ENCODE data around the gene PRRG2. TPM values are rescaled to one million over a fixed set of nuclear protein-coding genes. Genes with fewer than 3 reads are reported as not detected.

Gene PRRG2
- total RNA-seq, 4 donors from 2014 or later = 13.8 to 21.2 (median 16.7) TPM

GRCh38 chr19:49596954-49597702 lies 16.0 kb downstream of the PRRG2 start:
- Histone ChIP-seq H3K4me3 (no peak overlapping the region), H3K9me3 (no peaks in the 10 kb centered on the region), H3K27me3 (no peaks in the 10 kb centered on the region), H3K4me1 (peaks cover 24% of the 10 kb centered on the region), H3K27ac (no peak overlapping the region), H3K36me3 (peaks cover 77% of the 10 kb centered on the region)
- no peak for DNase-seq (ENCODE audit: low spot score in 2 of 2)
- no peak for TF ChIP-seq POLR2A (IDR thresholded peaks at IDR 0.05)
- no peak for TF ChIP-seq CTCF (IDR thresholded peaks at IDR 0.05)
- no peak for TF ChIP-seq EP300 (IDR thresholded peaks at IDR 0.05)
- no peak for TF ChIP-seq POLR2AphosphoS5 (IDR thresholded peaks at IDR 0.05)
- WGBS = 96% methylated on average over 33 of the region's 65 CpGs

GRCh38 chr19:49597703-49597974 lies 16.5 kb downstream of the PRRG2 start:
- H3K9me3 ChIP-seq = no peaks in the 10 kb centered on the region
- H3K4me3 ChIP-seq = no peak overlapping the region
- peaks cover 82% of the 10 kb centered on the region for H3K36me3 ChIP-seq
- peaks cover 18% of the 10 kb centered on the region for H3K4me1 ChIP-seq
- H3K27ac ChIP-seq = no peak overlapping the region
- 94% methylated on average over 29 of the region's 29 CpGs for WGBS
- no peaks in the 10 kb centered on the region for H3K27me3 ChIP-seq
- TF ChIP-seq POLR2AphosphoS5 (IDR thresholded peaks at IDR 0.05) (no peak), CTCF (IDR thresholded peaks at IDR 0.05) (no peak)
- no peak for DNase-seq (ENCODE audit: low spot score in 2 of 2)

GRCh38 chr19:49599378-49600295 lies 18.5 kb downstream of the PRRG2 start:
- no peak for TF ChIP-seq POLR2A (IDR thresholded peaks at IDR 0.05)
- no peak for TF ChIP-seq EP300 (IDR thresholded peaks at IDR 0.05)
- TF ChIP-seq POLR2AphosphoS5 (IDR thresholded peaks at IDR 0.05) = no peak
- TF ChIP-seq CTCF (IDR thresholded peaks at IDR 0.05) = no peak
- 85% methylated on average over 11 of the region's 26 CpGs for WGBS
- Histone ChIP-seq H3K36me3 (peaks cover 95% of the 10 kb centered on the region), H3K27ac (no peak overlapping the region), H3K9me3 (no peaks in the 10 kb centered on the region), H3K4me1 (no peaks in the 10 kb centered on the region), H3K4me3 (no peak overlapping the region), H3K27me3 (no peaks in the 10 kb centered on the region)
- DNase-seq (ENCODE audit: low spot score in 2 of 2) = no peak

- Histone ChIP-seq H3K4me3 (no peak overlapping the region), H3K27ac (no peak overlapping the region), H3K9me3 (no peaks in the 10 kb centered on the region), H3K4me1 (no peaks in the 10 kb centered on the region), H3K36me3 (peaks cover 90% of the 10 kb centered on the region), H3K27me3 (no peaks in the 10 kb centered on the region)
- TF ChIP-seq POLR2A (IDR thresholded peaks at IDR 0.05) = no peak
- no peak for TF ChIP-seq EP300 (IDR thresholded peaks at IDR 0.05)
- TF ChIP-seq CTCF (IDR thresholded peaks at IDR 0.05) = no peak
- TF ChIP-seq POLR2AphosphoS5 (IDR thresholded peaks at IDR 0.05) = no peak
- no peak for DNase-seq (ENCODE audit: low spot score in 2 of 2)
- 95% methylated on average over 38 of the region's 38 CpGs for WGBS
Observed at GRCh38 chr19:49601482-49602038, 20.4 kb downstream of the PRRG2 start.

- H3K4me3 ChIP-seq = no peak overlapping the region
- H3K9me3 ChIP-seq = no peaks in the 10 kb centered on the region
- no peak for TF ChIP-seq CTCF (IDR thresholded peaks at IDR 0.05)
- no peak for TF ChIP-seq EP300 (IDR thresholded peaks at IDR 0.05)
- no peak for TF ChIP-seq POLR2A (IDR thresholded peaks at IDR 0.05)
- TF ChIP-seq POLR2AphosphoS5 (IDR thresholded peaks at IDR 0.05) = no peak
- H3K36me3 ChIP-seq = peaks cover 85% of the 10 kb centered on the region
- no peaks in the 10 kb centered on the region for H3K4me1 ChIP-seq
- H3K27ac ChIP-seq = no peak overlapping the region
- H3K27me3 ChIP-seq = no peaks in the 10 kb centered on the region
- DNase-seq (ENCODE audit: low spot score in 2 of 2) = no peak
- 94% methylated on average over 2 of the region's 2 CpGs for WGBS
Observed at GRCh38 chr19:49602806-49603205, 21.7 kb downstream of the PRRG2 start.
